H9 (cell line): ENCODE results near the gene DCC. TPM values are rescaled to one million over a fixed set of nuclear protein-coding genes. Genes with fewer than 3 reads are reported as not detected.

ENCODE experiments used
- DNase-seq: peaks from one replicate; pipeline ENCODE4 v3.0.0-alpha.2; 2017
- H2AFZ ChIP-seq: one replicate; pipeline ENCODE4 v1.6.1; 2013; ENCODE audit warnings: mild to moderate bottlenecking, low read length, control low read depth, moderate library complexity
- H2AK5ac ChIP-seq: 2 replicates; pipeline ENCODE4 v1.6.1; 2013; ENCODE audit warnings: low read length, control low read depth, mixed read lengths; ENCODE audit not compliant: insufficient read length
- H2BK120ac ChIP-seq: one replicate; pipeline ENCODE4 v1.6.1; 2013; ENCODE audit warnings: low read depth, mild to moderate bottlenecking, low read length, control low read depth, inconsistent platforms; ENCODE audit not compliant: poor library complexity, severe bottlenecking
- H2BK12ac ChIP-seq: 2 replicates; pipeline ENCODE4 v1.6.1; 2013; ENCODE audit warnings: low read length, control low read depth, mixed read lengths, low read depth; ENCODE audit not compliant: insufficient read length
- H2BK15ac ChIP-seq: 2 replicates; pipeline ENCODE4 v1.6.1; 2013; ENCODE audit warnings: low read depth, low read length, control low read depth
- H2BK20ac ChIP-seq: one replicate; pipeline ENCODE4 v1.6.1; 2013; ENCODE audit warnings: low read depth, mild to moderate bottlenecking, low read length, control low read depth, inconsistent platforms; ENCODE audit not compliant: poor library complexity, severe bottlenecking
- H2BK5ac ChIP-seq: 2 replicates; pipeline ENCODE4 v1.6.1; 2013; ENCODE audit warnings: low read length, control low read depth, mixed read lengths; ENCODE audit not compliant: insufficient read length
- H3K14ac ChIP-seq: 2 replicates; pipeline ENCODE4 v1.6.1; 2013; ENCODE audit warnings: low read length, control low read depth; ENCODE audit not compliant: insufficient read depth
- H3K18ac ChIP-seq: 2 replicates; pipeline ENCODE4 v1.6.1; 2013; ENCODE audit warnings: low read depth, mild to moderate bottlenecking, mixed read lengths, low read length, control low read depth; ENCODE audit not compliant: insufficient read length
- H3K23ac ChIP-seq: 2 replicates; pipeline ENCODE4 v1.6.1; 2013; ENCODE audit warnings: low read length, control low read depth, mixed read lengths, low read depth; ENCODE audit not compliant: insufficient read length
- H3K23me2 ChIP-seq: 2 replicates; pipeline ENCODE4 v1.6.1; 2013; ENCODE audit warnings: low read depth, mild to moderate bottlenecking, mixed read lengths, low read length, control low read depth; ENCODE audit not compliant: insufficient read length, poor library complexity, severe bottlenecking
- H3K27ac ChIP-seq: 2 replicates; pipeline ENCODE4 v1.5.1; 2013; ENCODE audit warnings: low read length, control low read depth, mixed read lengths, low read depth; ENCODE audit not compliant: insufficient read length
- H3K27me3 ChIP-seq: 2 replicates; pipeline ENCODE4 v1.6.1; 2013; ENCODE audit warnings: low read length, control low read depth, inconsistent platforms; ENCODE audit not compliant: insufficient read depth
- H3K4ac ChIP-seq: 2 replicates; pipeline ENCODE4 v1.6.1; 2013; ENCODE audit warnings: low read depth, mild to moderate bottlenecking, control low read depth, inconsistent platforms, low read length, moderate library complexity
- H3K4me1 ChIP-seq: 2 replicates; pipeline ENCODE4 v1.6.1; 2013; ENCODE audit warnings: low read length, control low read depth, inconsistent platforms; ENCODE audit not compliant: insufficient read depth
- H3K4me2 ChIP-seq: 2 replicates; pipeline ENCODE4 v1.6.1; 2013; ENCODE audit warnings: low read length, control low read depth, mixed read lengths; ENCODE audit not compliant: insufficient read length, insufficient read depth
- H3K56ac ChIP-seq: 2 replicates; pipeline ENCODE4 v1.6.1; 2013; ENCODE audit warnings: low read depth, mild to moderate bottlenecking, mixed read lengths, low read length, control low read depth; ENCODE audit not compliant: insufficient read length
- H3K79me1 ChIP-seq: 2 replicates; pipeline ENCODE4 v1.6.1; 2013; ENCODE audit warnings: low read depth, mild to moderate bottlenecking, moderate library complexity, low read length, control low read depth, inconsistent platforms; ENCODE audit not compliant: insufficient read depth, poor library complexity, severe bottlenecking
- H3K79me2 ChIP-seq: 2 replicates; pipeline ENCODE4 v1.6.1; 2013; ENCODE audit warnings: low read length, control low read depth, inconsistent platforms; ENCODE audit not compliant: insufficient read depth
- H3K9ac ChIP-seq: 2 replicates; pipeline ENCODE4 v1.6.1; 2013; ENCODE audit warnings: low read length, control low read depth, mixed read lengths; ENCODE audit not compliant: insufficient read length; ENCODE audit errors: extremely low read depth
- H3K9me3 ChIP-seq: one replicate; pipeline ENCODE4 v1.6.1; 2013; ENCODE audit warnings: low read depth, low read length, inconsistent platforms; ENCODE audit not compliant: control insufficient read depth
- H3T11ph ChIP-seq: one replicate; pipeline ENCODE4 v1.6.1; 2013; ENCODE audit warnings: mild to moderate bottlenecking, low read length, control low read depth, inconsistent platforms
- H4K20me1 ChIP-seq: one replicate; pipeline ENCODE4 v1.6.1; 2013; ENCODE audit not compliant: control insufficient read depth, insufficient read length, insufficient read depth
- H4K5ac ChIP-seq: 2 replicates; pipeline ENCODE4 v1.6.1; 2013; ENCODE audit warnings: low read depth, mild to moderate bottlenecking, mixed read lengths, low read length, control low read depth; ENCODE audit not compliant: insufficient read length
- H4K8ac ChIP-seq: replicated peaks from 2 replicates; pipeline ENCODE4 v1.6.1; 2013; ENCODE audit warnings: low read length, control low read depth, mixed read lengths, low read depth; ENCODE audit not compliant: insufficient read length
- H4K91ac ChIP-seq: 2 replicates; pipeline ENCODE4 v1.6.1; 2013; ENCODE audit warnings: low read depth, mild to moderate bottlenecking, moderate library complexity, mixed read lengths, low read length, control low read depth; ENCODE audit not compliant: insufficient read length
- H3K27ac Mint-ChIP-seq, 3 experiments: 2 replicates in 2 of 3; 3 replicates in 1 of 3; pipeline ENCODE4 v1.8.0; 2020 to 2021; ENCODE audit warnings: mixed read lengths in 3 of 3, mild to moderate bottlenecking in 1 of 3, moderate library complexity in 1 of 3
- H3K27me3 Mint-ChIP-seq: 2 replicates; pipeline ENCODE4 v1.8.0; 2021; ENCODE audit warnings: low read depth, mild to moderate bottlenecking, moderate library complexity, mixed read lengths
- H3K36me3 Mint-ChIP-seq, 3 experiments: 2 replicates in 2 of 3; 3 replicates in 1 of 3; pipeline ENCODE4 v1.8.0; 2020 to 2021; ENCODE audit warnings: low read depth in 3 of 3, mixed read lengths in 3 of 3; ENCODE audit not compliant: insufficient read depth in 1 of 3
- H3K4me1 Mint-ChIP-seq, 2 experiments: 2 replicates each; pipeline ENCODE4 v1.8.0; 2020; ENCODE audit warnings: mixed read lengths in 2 of 2
- H3K4me3 Mint-ChIP-seq, 2 experiments: 2 replicates in 1 of 2; 3 replicates in 1 of 2; pipeline ENCODE4 v1.8.0; 2020 to 2021; ENCODE audit warnings: mild to moderate bottlenecking in 2 of 2, mixed read lengths in 2 of 2, moderate library complexity in 1 of 2
- H3K9me3 Mint-ChIP-seq, 2 experiments: 2 replicates in 1 of 2; 3 replicates in 1 of 2; pipeline ENCODE4 v1.8.0; 2020; ENCODE audit warnings: mild to moderate bottlenecking in 2 of 2, mixed read lengths in 2 of 2, moderate library complexity in 1 of 2
- WGBS: extraction: QIAGEN DNeasy Blood & Tissue Kit; methylation state at CpG from one replicate; pipeline ENCODE4 v1.1.7; 2013; ENCODE audit warnings: missing lambda C conversion rate, low lambda C conversion rate, mixed read lengths; ENCODE audit not compliant: insufficient read length; ENCODE audit errors: extremely low coverage; 5-methylcytosine and 5-hydroxymethylcytosine counted together
- total RNA-seq: library from RNA; stranded (reverse); gene quantifications from 2 replicates; pipeline ENCODE4 v1.2.1, GENCODE V29; 2021
- TF ChIP-seq, protein P1 (sequence below): fragments of 200-600 bp; sonication (generic); conservative IDR thresholded peaks from 3 replicates; pipeline ENCODE4 v1.8.0; 2021; ENCODE audit warnings: antibody characterized with exemption, mild to moderate bottlenecking

Gene DCC
- total RNA-seq, 1 experiment from 2014 or later: 0.35 TPM

DNA sequence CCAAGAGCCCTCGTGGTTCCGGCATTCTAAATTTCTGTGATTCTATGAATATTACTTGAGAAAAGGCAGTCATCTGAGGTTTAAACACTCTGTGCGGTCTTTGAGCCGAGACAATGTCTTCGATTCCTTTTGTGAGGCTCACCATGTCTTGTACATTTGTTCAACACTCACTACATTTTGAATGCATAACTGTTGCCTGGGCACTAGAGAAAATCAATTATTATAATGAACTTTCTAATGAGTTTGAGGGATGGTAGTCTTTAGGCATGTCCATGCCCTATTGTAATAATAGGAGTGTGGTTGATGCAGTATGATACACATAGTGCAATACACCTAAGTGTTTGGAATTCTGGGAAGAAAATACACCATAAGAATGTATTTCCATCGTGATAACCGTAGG is 1181.1 kb downstream of the DCC start:
- no peak overlapping the region for H3T11ph ChIP-seq
- no peak overlapping the region for H3K23ac ChIP-seq
- H2AFZ ChIP-seq: no peak overlapping the region
- no peaks in the 10 kb centered on the region for H3K79me2 ChIP-seq
- DNase-seq: no peak
- H4K20me1 ChIP-seq: no peaks in the 10 kb centered on the region
- H2AK5ac ChIP-seq: no peak overlapping the region
- no peak overlapping the region for H2BK20ac ChIP-seq
- H3K4me1 Mint-ChIP-seq: no peaks in the 10 kb centered on the region
- H3K4ac ChIP-seq: no peak overlapping the region
- no peaks in the 10 kb centered on the region for H3K79me1 ChIP-seq
- no peak overlapping the region for H3K27ac ChIP-seq
- no peaks in the 10 kb centered on the region for H3K9me3 ChIP-seq
- TF ChIP-seq, protein P1, sequence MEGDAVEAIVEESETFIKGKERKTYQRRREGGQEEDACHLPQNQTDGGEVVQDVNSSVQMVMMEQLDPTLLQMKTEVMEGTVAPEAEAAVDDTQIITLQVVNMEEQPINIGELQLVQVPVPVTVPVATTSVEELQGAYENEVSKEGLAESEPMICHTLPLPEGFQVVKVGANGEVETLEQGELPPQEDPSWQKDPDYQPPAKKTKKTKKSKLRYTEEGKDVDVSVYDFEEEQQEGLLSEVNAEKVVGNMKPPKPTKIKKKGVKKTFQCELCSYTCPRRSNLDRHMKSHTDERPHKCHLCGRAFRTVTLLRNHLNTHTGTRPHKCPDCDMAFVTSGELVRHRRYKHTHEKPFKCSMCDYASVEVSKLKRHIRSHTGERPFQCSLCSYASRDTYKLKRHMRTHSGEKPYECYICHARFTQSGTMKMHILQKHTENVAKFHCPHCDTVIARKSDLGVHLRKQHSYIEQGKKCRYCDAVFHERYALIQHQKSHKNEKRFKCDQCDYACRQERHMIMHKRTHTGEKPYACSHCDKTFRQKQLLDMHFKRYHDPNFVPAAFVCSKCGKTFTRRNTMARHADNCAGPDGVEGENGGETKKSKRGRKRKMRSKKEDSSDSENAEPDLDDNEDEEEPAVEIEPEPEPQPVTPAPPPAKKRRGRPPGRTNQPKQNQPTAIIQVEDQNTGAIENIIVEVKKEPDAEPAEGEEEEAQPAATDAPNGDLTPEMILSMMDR: no peak
- H3K9ac ChIP-seq: no peak overlapping the region
- no peaks in the 10 kb centered on the region for H3K4me1 ChIP-seq
- no peak overlapping the region for H2BK5ac ChIP-seq
- no CpG with 5 or more reads among the region's 7 CpGs for WGBS
- no peak overlapping the region for H3K56ac ChIP-seq
- no peak overlapping the region for H4K8ac ChIP-seq
- no peaks in the 10 kb centered on the region for H3K9me3 Mint-ChIP-seq
- H2BK15ac ChIP-seq: no peak overlapping the region
- H2BK12ac ChIP-seq: no peak overlapping the region
- H3K27me3 ChIP-seq: no peaks in the 10 kb centered on the region
- H3K27me3 Mint-ChIP-seq: no peaks in the 10 kb centered on the region
- no peak overlapping the region for H3K4me2 ChIP-seq
- no peak overlapping the region for H4K91ac ChIP-seq
- H3K18ac ChIP-seq: no peak overlapping the region
- no peak overlapping the region for H3K4me3 Mint-ChIP-seq
- no peak overlapping the region for H3K14ac ChIP-seq
- no peaks in the 10 kb centered on the region for H3K23me2 ChIP-seq
- H3K27ac Mint-ChIP-seq: no peak overlapping the region
- no peak overlapping the region for H2BK120ac ChIP-seq
- no peak overlapping the region for H4K5ac ChIP-seq
- H3K36me3 Mint-ChIP-seq: no peaks in the 10 kb centered on the region
